Epithelial cell of esophagus (primary cell): Measurements from ENCODE around the gene VTI1A.

Source experiments
- DNase-seq: peaks from one replicate; pipeline ENCODE4 v3.0.0; 2010; ENCODE audit warnings: low read depth
- H3K4me3 ChIP-seq: 2 replicates; pipeline ENCODE4 v1.5.1; 2011; ENCODE audit warnings: mild to moderate bottlenecking, low read length, control low read depth
- TF ChIP-seq, protein P1 (sequence below): IDR thresholded peaks from 2 replicates; pipeline ENCODE4 v1.5.1; 2011; ENCODE audit warnings: low read depth, mild to moderate bottlenecking, low read length, control low read depth, inconsistent platforms; ENCODE audit not compliant: insufficient read depth; ENCODE audit errors: missing control alignments

The VTI1A gene

DNA sequence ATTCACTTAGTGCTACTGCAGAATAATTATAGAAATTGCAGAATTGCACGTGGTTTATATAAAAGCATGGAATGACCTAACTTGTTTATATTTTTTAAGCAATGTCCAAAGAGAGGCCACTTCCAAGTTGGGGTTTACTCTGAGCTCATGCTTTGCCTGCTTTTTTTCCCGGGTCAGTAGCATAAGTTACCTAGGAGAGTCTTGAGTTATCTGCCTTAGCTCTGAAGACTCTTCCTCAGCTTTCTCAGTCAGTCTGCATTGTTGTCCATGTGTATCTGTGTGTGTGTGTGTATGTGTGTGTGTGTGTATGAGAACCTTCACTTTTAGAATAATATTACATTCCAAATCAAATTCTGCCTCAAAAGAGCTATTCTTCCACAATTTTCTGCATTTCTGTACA, 263.5 kb downstream of the VTI1A start:
- DNase-seq: no peak
- TF ChIP-seq, protein P1, sequence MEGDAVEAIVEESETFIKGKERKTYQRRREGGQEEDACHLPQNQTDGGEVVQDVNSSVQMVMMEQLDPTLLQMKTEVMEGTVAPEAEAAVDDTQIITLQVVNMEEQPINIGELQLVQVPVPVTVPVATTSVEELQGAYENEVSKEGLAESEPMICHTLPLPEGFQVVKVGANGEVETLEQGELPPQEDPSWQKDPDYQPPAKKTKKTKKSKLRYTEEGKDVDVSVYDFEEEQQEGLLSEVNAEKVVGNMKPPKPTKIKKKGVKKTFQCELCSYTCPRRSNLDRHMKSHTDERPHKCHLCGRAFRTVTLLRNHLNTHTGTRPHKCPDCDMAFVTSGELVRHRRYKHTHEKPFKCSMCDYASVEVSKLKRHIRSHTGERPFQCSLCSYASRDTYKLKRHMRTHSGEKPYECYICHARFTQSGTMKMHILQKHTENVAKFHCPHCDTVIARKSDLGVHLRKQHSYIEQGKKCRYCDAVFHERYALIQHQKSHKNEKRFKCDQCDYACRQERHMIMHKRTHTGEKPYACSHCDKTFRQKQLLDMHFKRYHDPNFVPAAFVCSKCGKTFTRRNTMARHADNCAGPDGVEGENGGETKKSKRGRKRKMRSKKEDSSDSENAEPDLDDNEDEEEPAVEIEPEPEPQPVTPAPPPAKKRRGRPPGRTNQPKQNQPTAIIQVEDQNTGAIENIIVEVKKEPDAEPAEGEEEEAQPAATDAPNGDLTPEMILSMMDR: no peak

DNA sequence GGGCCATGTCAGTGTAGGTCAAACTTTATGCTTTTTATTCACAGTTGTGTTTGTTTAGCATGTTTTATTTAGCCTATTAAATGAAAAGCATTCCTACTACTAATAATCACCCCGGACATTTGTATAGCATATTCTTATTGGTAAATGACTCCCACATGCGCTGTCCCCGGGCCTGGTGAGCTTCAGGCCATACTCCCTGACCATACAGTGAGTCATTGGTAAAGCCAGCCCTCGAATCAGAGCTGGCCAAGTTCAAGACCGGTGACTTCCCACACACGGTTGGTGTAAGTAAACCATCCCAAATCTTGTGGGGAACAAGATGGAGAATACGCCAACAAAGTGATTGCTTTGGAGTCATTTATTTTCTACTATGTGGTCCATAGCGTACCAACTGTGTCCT, 264.4 kb downstream of the VTI1A start:
- DNase-seq: peak; percentile 32
- H3K4me3 ChIP-seq: no peak overlapping the region
- TF ChIP-seq, protein P1: no peak

More for the DNA sequence above, 263.5 kb downstream of the VTI1A start:
- no peak overlapping the region for H3K4me3 ChIP-seq

DNA sequence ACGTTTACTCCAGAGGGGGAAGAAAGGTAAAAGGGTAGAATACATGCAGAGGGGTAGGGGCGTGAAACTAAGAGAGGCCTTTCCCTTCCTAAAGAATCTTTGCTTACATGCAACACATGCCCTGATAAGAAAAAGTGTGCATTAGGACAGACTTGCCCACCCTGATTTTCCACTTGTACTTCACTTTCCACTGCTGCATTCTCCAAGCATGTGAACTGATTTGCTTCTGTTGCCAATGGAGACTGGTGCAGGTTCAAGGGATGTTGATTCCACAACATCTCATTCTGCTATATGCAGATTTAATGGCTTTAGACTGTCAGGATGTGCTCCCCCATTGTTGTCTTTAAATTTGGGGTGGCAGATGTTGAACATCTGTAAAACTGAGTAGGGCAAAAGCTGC, 265.5 kb downstream of the VTI1A start:
- no peak for DNase-seq
- TF ChIP-seq, protein P1: no peak
- no peak overlapping the region for H3K4me3 ChIP-seq

DNA sequence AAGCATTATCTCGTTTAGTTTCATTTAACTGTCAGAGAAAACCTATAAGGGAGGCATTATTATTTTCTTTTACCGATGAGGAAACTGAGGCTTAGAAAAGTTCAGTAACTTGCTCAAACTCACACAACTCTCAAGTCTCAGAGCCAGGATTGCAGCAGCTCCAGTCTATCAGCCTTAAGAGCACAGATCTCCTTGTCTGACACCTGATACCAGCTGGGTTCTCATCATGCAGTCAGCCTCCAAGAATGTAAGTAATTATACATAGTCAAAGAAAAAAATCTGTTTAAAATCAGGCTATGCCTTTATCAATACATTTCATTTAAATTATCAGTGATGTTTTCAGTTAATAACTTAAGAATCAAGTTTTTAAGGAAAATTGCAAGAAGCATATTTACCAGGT, 266.4 kb downstream of the VTI1A start:
- DNase-seq: peak; percentile 15
- H3K4me3 ChIP-seq: no peak overlapping the region
- TF ChIP-seq, protein P1: no peak

DNA sequence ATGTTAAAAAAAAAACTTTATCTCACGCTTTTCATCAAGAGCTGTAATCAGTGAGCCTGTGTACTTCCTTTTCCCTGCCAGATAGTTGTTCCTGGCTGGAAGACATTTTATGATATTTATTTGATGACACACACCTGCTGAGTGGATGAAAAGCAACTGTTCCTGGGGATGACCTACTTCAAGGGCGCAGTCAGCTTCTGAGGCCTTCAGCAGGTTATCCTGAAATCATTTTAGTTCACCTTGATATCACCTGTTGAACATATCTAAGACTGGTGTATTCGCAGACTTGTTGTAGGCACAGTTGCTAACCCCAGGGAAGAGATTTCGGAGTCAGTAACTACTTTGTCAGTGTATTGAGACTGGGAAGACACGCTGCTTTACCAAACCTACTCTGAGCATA, 268.6 kb downstream of the VTI1A start:
- peak; percentile 17 for DNase-seq
- TF ChIP-seq, protein P1: no peak
- no peak overlapping the region for H3K4me3 ChIP-seq

DNA sequence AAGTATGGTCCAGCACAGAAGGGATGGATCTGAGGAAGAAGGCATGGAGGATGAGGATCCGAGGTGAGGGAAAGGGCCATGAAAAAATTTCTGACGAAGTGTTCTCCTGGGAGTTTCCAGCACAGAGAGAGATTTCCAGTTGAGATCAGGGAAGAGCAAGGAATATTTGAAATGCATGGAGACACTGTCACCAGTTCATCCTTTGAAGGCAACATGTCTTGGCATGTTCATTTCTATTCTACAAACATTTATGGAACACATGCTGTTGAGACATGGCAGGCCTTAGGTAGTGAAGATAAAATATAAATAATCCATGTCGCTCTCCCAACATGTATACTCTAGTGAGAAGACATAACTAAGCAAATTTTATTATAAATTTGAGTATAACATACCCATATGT, 269.1 kb downstream of the VTI1A start:
- TF ChIP-seq, protein P1: no peak
- H3K4me3 ChIP-seq: no peak overlapping the region
- DNase-seq: peak; percentile 67

DNA sequence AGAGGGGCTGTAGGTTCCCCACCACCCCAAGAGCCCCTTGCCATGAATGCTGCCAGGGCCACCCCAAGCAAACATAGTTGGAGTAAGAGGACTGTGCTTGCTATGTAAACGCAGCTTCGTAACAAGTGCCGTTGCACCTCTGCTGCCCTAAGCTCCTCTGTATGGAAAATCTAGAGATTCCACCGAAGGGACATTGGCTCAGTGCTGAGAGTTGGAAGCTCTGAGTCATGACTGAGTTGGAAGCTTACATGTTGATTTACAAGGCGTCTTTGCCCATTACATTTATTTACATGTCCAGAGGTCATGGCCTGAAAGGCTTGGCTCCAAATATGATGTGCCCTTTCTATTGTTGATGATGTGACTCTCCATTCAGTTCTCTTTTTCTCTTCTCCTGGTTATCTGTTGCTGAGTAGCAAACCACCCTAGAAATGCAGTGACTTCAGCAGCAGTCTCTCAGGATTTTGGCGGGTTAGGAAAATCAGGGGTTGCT, 270.0 kb downstream of the VTI1A start:
- TF ChIP-seq, protein P1: no peak
- peak; percentile 36 for DNase-seq
- no peak overlapping the region for H3K4me3 ChIP-seq
